Neural progenitor cell (in vitro differentiated cells): Measurements from ENCODE around the gene MARCHF2. TPM values are rescaled to one million over a fixed set of nuclear protein-coding genes. Genes with fewer than 3 reads are reported as not detected.

Source experiments
- DNase-seq: peaks from one replicate; pipeline ENCODE4 v3.0.0-alpha.2; 2016; ENCODE audit warnings: low spot score
- H2AFZ ChIP-seq: fragments of 200-600 bp; sonication (generic); replicated peaks from 2 replicates; pipeline ENCODE4 v1.6.1; 2016; ENCODE audit warnings: antibody characterized with exemption
- H3F3A ChIP-seq: fragments of 200-600 bp; sonication (generic); 2 replicates; pipeline ENCODE4 v1.6.1; 2016; ENCODE audit warnings: antibody characterized with exemption, low read depth
- H3K27ac ChIP-seq: fragments of 200-600 bp; sonication (generic); 2 replicates; pipeline ENCODE4 v1.5.1; 2016; ENCODE audit warnings: mild to moderate bottlenecking
- H3K27me3 ChIP-seq: fragments of 200-600 bp; sonication (generic); 2 replicates; pipeline ENCODE4 v1.6.1; 2016; ENCODE audit warnings: mild to moderate bottlenecking, moderate library complexity
- H3K36me3 ChIP-seq: fragments of 200-600 bp; sonication (generic); 2 replicates; pipeline ENCODE4 v1.5.1; 2016
- H3K4me1 ChIP-seq: fragments of 200-600 bp; sonication (generic); 2 replicates; pipeline ENCODE4 v1.6.1; 2016; ENCODE audit warnings: mixed run types
- H3K4me2 ChIP-seq: fragments of 200-600 bp; sonication (generic); 2 replicates; pipeline ENCODE4 v1.6.1; 2016
- H3K4me3 ChIP-seq: fragments of 200-600 bp; sonication (generic); 2 replicates; pipeline ENCODE4 v1.5.1; 2016
- H3K79me2 ChIP-seq: fragments of 200-600 bp; sonication (generic); 2 replicates; pipeline ENCODE4 v1.6.1; 2016; ENCODE audit warnings: low read depth
- H3K9ac ChIP-seq: fragments of 200-600 bp; sonication (generic); 2 replicates; pipeline ENCODE4 v1.6.1; 2016
- H3K9me3 ChIP-seq: fragments of 200-600 bp; sonication (generic); 2 replicates; pipeline ENCODE4 v1.5.1; 2016; ENCODE audit warnings: low read depth
- H4K20me1 ChIP-seq: fragments of 200-600 bp; sonication (generic); 2 replicates; pipeline ENCODE4 v1.6.1; 2016; ENCODE audit warnings: low read depth
- H3K27ac Mint-ChIP-seq: 3 replicates; pipeline ENCODE4 v1.8.0; 2021; ENCODE audit warnings: mixed read lengths
- H3K27me3 Mint-ChIP-seq: 2 replicates; pipeline ENCODE4 v1.8.0; 2022; ENCODE audit warnings: low read depth, mild to moderate bottlenecking, inconsistent platforms, moderate library complexity, mixed read lengths; ENCODE audit not compliant: insufficient read depth
- H3K36me3 Mint-ChIP-seq: 3 replicates; pipeline ENCODE4 v1.8.0; 2021; ENCODE audit warnings: mixed read lengths
- H3K4me1 Mint-ChIP-seq: 3 replicates; pipeline ENCODE4 v1.8.0; 2021; ENCODE audit warnings: mixed read lengths
- H3K4me3 Mint-ChIP-seq: 3 replicates; pipeline ENCODE4 v1.8.0; 2021; ENCODE audit warnings: mild to moderate bottlenecking, moderate library complexity, mixed read lengths
- H3K9me3 Mint-ChIP-seq: 3 replicates; pipeline ENCODE4 v1.8.0; 2020; ENCODE audit warnings: mixed read lengths
- EZH2 ChIP-seq: fragments of 200-600 bp; sonication (generic); IDR thresholded peaks from 2 replicates; pipeline ENCODE4 v1.6.1; 2017; ENCODE audit warnings: antibody characterized with exemption, mild to moderate bottlenecking, moderate library complexity
- EZH2phosphoT487 ChIP-seq: fragments of 200-600 bp; sonication (generic); IDR thresholded peaks from 2 replicates; pipeline ENCODE4 v1.6.1; 2017; ENCODE audit warnings: antibody characterized with exemption
- total RNA-seq: library from RNA; depleted of rRNA; stranded (reverse); fragments of >200 nt; gene quantifications from 2 replicates; pipeline ENCODE4 v1.2.3, GENCODE V29; 2015; ENCODE audit warnings: low replicate concordance
- TF ChIP-seq, protein P1 (sequence below): fragments of 200-600 bp; sonication (generic); IDR thresholded peaks from 2 replicates; pipeline ENCODE4 v1.5.1; 2017; ENCODE audit warnings: antibody characterized with exemption, mild to moderate bottlenecking

Gene MARCHF2
- total RNA-seq, 1 donor from 2014 or later, result 27.0 TPM

DNA sequence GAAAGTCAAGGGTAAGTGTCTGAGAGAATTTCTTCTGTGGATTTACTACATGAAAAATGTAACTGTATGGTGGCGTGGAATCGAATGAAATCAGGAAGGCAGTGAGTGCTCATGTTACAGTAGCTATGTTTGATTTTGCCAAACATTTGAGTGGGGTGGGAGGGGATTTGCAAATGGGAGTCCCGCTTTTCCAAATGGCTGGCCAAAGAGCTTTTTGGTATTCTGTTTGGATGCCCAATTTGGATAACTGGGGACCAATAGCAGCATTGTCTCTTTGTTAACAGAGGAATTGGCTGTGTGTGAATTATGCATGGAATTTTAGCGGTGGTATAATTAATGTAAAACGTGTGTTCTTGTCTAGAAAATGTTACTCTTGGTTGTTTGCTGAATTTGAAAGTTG is 49.5 kb downstream of the MARCHF2 start:
- no peak overlapping the region for H3K27ac Mint-ChIP-seq
- Histone ChIP-seq H3K36me3 (peaks cover 21% of the 10 kb centered on the region), H3K4me2 (no peak overlapping the region), H3K79me2 (peaks cover 98% of the 10 kb centered on the region), H3K27me3 (no peaks in the 10 kb centered on the region), H3F3A (peaks cover 8% of the 10 kb centered on the region), H2AFZ (no peak overlapping the region), H3K27ac (no peak overlapping the region), H3K4me3 (no peak overlapping the region), H3K9ac (no peak overlapping the region), H3K9me3 (no peaks in the 10 kb centered on the region), H4K20me1 (peaks cover 99% of the 10 kb centered on the region), H3K4me1 (peaks cover 16% of the 10 kb centered on the region)
- peaks cover 28% of the 10 kb centered on the region for H3K4me1 Mint-ChIP-seq
- peaks cover 40% of the 10 kb centered on the region for H3K36me3 Mint-ChIP-seq
- H3K4me3 Mint-ChIP-seq, result no peak overlapping the region
- no peak for DNase-seq
- TF ChIP-seq, protein P1, sequence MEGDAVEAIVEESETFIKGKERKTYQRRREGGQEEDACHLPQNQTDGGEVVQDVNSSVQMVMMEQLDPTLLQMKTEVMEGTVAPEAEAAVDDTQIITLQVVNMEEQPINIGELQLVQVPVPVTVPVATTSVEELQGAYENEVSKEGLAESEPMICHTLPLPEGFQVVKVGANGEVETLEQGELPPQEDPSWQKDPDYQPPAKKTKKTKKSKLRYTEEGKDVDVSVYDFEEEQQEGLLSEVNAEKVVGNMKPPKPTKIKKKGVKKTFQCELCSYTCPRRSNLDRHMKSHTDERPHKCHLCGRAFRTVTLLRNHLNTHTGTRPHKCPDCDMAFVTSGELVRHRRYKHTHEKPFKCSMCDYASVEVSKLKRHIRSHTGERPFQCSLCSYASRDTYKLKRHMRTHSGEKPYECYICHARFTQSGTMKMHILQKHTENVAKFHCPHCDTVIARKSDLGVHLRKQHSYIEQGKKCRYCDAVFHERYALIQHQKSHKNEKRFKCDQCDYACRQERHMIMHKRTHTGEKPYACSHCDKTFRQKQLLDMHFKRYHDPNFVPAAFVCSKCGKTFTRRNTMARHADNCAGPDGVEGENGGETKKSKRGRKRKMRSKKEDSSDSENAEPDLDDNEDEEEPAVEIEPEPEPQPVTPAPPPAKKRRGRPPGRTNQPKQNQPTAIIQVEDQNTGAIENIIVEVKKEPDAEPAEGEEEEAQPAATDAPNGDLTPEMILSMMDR, result no peak
- TF ChIP-seq EZH2 (no peak), EZH2phosphoT487 (no peak)
- H3K9me3 Mint-ChIP-seq, result no peaks in the 10 kb centered on the region
- peaks cover 6% of the 10 kb centered on the region for H3K27me3 Mint-ChIP-seq

DNA sequence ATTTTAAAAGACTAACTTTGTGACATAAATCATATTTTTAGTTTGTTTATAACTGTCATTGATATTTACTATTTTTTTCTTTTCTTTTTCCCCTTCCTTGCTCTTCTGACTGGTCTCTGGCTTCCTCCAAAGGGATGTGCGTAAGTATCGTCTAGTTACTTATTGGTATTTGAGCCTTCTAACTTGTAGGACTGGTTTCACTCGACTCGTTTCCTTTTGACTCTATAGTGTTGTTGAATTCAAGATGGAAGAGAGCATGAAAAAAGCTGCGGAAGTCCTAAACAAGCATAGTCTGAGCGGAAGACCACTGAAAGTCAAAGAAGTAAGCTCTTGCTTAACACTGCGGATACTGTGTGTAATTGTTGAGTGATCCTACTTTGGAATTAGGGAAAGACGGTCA is 50.3 kb downstream of the MARCHF2 start:
- no peak for TF ChIP-seq EZH2phosphoT487
- no peak for TF ChIP-seq EZH2
- TF ChIP-seq, protein P1, result no peak
- Mint-ChIP-seq H3K27ac (no peak overlapping the region), H3K4me3 (no peak overlapping the region), H3K36me3 (peaks cover 43% of the 10 kb centered on the region), H3K27me3 (peaks cover 6% of the 10 kb centered on the region), H3K4me1 (peaks cover 25% of the 10 kb centered on the region), H3K9me3 (no peaks in the 10 kb centered on the region)
- H3K27ac ChIP-seq, result no peak overlapping the region
- no peaks in the 10 kb centered on the region for H3K27me3 ChIP-seq
- no peak overlapping the region for H2AFZ ChIP-seq
- peaks cover 98% of the 10 kb centered on the region for H4K20me1 ChIP-seq
- peaks cover 9% of the 10 kb centered on the region for H3K4me1 ChIP-seq
- H3K9ac ChIP-seq, result no peak overlapping the region
- DNase-seq, result no peak
- H3K79me2 ChIP-seq, result peaks cover 98% of the 10 kb centered on the region
- H3K36me3 ChIP-seq, result peaks cover 22% of the 10 kb centered on the region
- no peaks in the 10 kb centered on the region for H3K9me3 ChIP-seq
- peaks cover 2% of the 10 kb centered on the region for H3F3A ChIP-seq
- no peak overlapping the region for H3K4me2 ChIP-seq
- H3K4me3 ChIP-seq, result no peak overlapping the region

DNA sequence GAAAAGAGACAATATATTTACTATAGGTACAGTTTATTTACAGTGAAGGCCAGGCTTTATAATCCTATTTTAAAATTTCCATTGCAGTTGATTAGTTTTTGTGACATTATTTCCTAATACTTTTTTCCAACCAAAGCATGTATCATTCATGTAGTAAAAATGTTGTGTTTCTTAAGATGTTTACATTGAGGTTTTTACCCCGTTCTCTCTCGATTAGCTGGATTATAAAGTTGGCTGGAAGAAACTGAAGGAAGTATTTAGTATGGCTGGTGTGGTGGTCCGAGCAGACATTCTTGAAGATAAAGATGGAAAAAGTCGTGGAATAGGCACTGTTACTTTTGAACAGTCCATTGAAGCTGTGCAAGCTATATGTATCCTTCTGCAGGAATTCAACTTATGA is 52.9 kb downstream of the MARCHF2 start:
- TF ChIP-seq, protein P1, result no peak
- TF ChIP-seq EZH2phosphoT487 (no peak), EZH2 (no peak)
- peaks cover 62% of the 10 kb centered on the region for H3K36me3 Mint-ChIP-seq
- Histone ChIP-seq H3K9me3 (no peaks in the 10 kb centered on the region), H3F3A (peaks cover 13% of the 10 kb centered on the region), H3K4me3 (no peak overlapping the region), H3K36me3 (peaks cover 22% of the 10 kb centered on the region), H3K4me2 (no peak overlapping the region), H3K27ac (no peak overlapping the region), H4K20me1 (peaks cover 97% of the 10 kb centered on the region), H3K4me1 (no peaks in the 10 kb centered on the region), H3K27me3 (no peaks in the 10 kb centered on the region), H3K9ac (no peak overlapping the region), H2AFZ (no peak overlapping the region), H3K79me2 (peaks cover 98% of the 10 kb centered on the region)
- no peak for DNase-seq
- H3K9me3 Mint-ChIP-seq, result no peaks in the 10 kb centered on the region
- peaks cover 41% of the 10 kb centered on the region for H3K4me1 Mint-ChIP-seq
- H3K27ac Mint-ChIP-seq, result no peak overlapping the region
- no peak overlapping the region for H3K4me3 Mint-ChIP-seq
- H3K27me3 Mint-ChIP-seq, result peaks cover 4% of the 10 kb centered on the region
